A549 treated with AZD9567 at 1 μM for 4 hours (cell line): ENCODE measurements around the gene PIP4P1. TPM values are rescaled to one million over a fixed set of nuclear protein-coding genes. Genes with fewer than 3 reads are reported as not detected.

ENCODE experiments used
- total RNA-seq: library from RNA; stranded (reverse); fragments of 200-300 nt; extraction: Qiagen RNA extraction; gene quantifications from 5 replicates; pipeline ENCODE4 v1.2.3, GENCODE V29; 2022; ENCODE audit not compliant: insufficient read depth

Gene PIP4P1
- 31.9 to 36.5 TPM (median 36.1 TPM) in 5 replicates for total RNA-seq

GRCh38 chr14:20461225-20462141 is at the start of gene PIP4P1:
TSS of gene PIP4P1 (minus strand) at chr14:20461434. CDS start at chr14:20461325, 109 bp downstream.

GRCh38 chr14:20469242-20469889 is 8.1 kb upstream of the PIP4P1 start, which contains the start of gene PNP:
TSS of gene PNP (plus strand) at chr14:20469406. CDS start at chr14:20469525, 119 bp downstream.

GRCh38 chr14:20454516-20455354 is 6.5 kb downstream of the PIP4P1 start, which contains the start of the genes APEX1 and OSGEP:
TSS of gene APEX1 (plus strand) at chr14:20455226. CDS start at chr14:20455646, 420 bp downstream.
TSS of gene OSGEP (minus strand) at chr14:20454812. CDS start at chr14:20454683, 129 bp downstream.

GRCh38 chr14:20435582-20436362 is 25.5 kb downstream of the PIP4P1 start, which contains the start of gene KLHL33:
TSS of gene KLHL33 (minus strand) at chr14:20436166. CDS start at chr14:20435811, 355 bp downstream.

GRCh38 chr14:20412876-20413743 is 48.1 kb downstream of the PIP4P1 start, which contains the start of gene TEP1:
TSS of gene TEP1 (minus strand) at chr14:20413501. CDS start at chr14:20408439, 5,062 bp downstream.

Other genes with a start within 250 kb of the PIP4P1 start
- not detected in 5 replicates for gene OR11H6, start 237.7 kb downstream of the PIP4P1 start, total RNA-seq
- not detected in 5 replicates for gene OR11H7, start 232.5 kb downstream of the PIP4P1 start, total RNA-seq
- not detected in 5 replicates for gene OR11H4, start 222.1 kb downstream of the PIP4P1 start, total RNA-seq
- 14.7 to 19.0 TPM (median 17.6 TPM) in 5 replicates for gene TTC5, start 155.5 kb downstream of the PIP4P1 start, total RNA-seq
- 38.0 to 53.1 TPM (median 41.0 TPM) in 5 replicates for gene CCNB1IP1, start 128.2 kb downstream of the PIP4P1 start, total RNA-seq
- gene PARP2, start 117.8 kb downstream of the PIP4P1 start, total RNA-seq, result 15.1 to 20.1 TPM (median 18.4 TPM) in 5 replicates
- gene TEP1, start 47.9 kb downstream of the PIP4P1 start, total RNA-seq, result 11.3 to 19.3 TPM (median 12.7 TPM) in 5 replicates
- gene KLHL33, start 25.3 kb downstream of the PIP4P1 start, total RNA-seq, result 0.02 TPM in 2 of 5 replicates, not detected in the others
- gene OSGEP, start 6.6 kb downstream of the PIP4P1 start, total RNA-seq, result 24.3 to 28.5 TPM (median 26.1 TPM) in 5 replicates
- 257 to 270 TPM (median 258 TPM) in 5 replicates for gene APEX1, start 6.2 kb downstream of the PIP4P1 start, total RNA-seq
- 148 to 170 TPM (median 154 TPM) in 5 replicates for gene PNP, start 8.0 kb upstream of the PIP4P1 start, total RNA-seq
- gene RNASE10, start 44.1 kb upstream of the PIP4P1 start, total RNA-seq, result 0.20 to 0.41 TPM (median 0.34 TPM) in 4 of 5 replicates, not detected in the other
- not detected in 5 replicates for gene RNASE9, start 99.6 kb upstream of the PIP4P1 start, total RNA-seq
- gene RNASE11, start 126.6 kb upstream of the PIP4P1 start, total RNA-seq, result not detected in 5 replicates
- not detected in 5 replicates for gene RNASE12, start 129.9 kb upstream of the PIP4P1 start, total RNA-seq
- not detected in 5 replicates for gene OR6S1, start 180.3 kb upstream of the PIP4P1 start, total RNA-seq
- gene RNASE4, start 223.1 kb upstream of the PIP4P1 start, total RNA-seq, result 7.2 to 9.3 TPM (median 7.5 TPM) in 5 replicates
- gene ANG, start 227.3 kb upstream of the PIP4P1 start, total RNA-seq, result 7.4 to 10.8 TPM (median 9.1 TPM) in 5 replicates